Measurements from ENCODE around the gene GPR31.
"Not testable (repeated sequence)": the region's sequence is repeated elsewhere in the genome, so short reads cannot be mapped to it uniquely, and the experiment has no call there.

GRCh38 chr6:167177271-167177670 is 19.5 kb upstream of the GPR31 start:
- TF ChIP-seq, protein P1, sequence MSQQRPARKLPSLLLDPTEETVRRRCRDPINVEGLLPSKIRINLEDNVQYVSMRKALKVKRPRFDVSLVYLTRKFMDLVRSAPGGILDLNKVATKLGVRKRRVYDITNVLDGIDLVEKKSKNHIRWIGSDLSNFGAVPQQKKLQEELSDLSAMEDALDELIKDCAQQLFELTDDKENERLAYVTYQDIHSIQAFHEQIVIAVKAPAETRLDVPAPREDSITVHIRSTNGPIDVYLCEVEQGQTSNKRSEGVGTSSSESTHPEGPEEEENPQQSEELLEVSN (IDR thresholded peaks at IDR 0.05; ENCODE audit: borderline replicate concordance, low read depth): not testable (repeated sequence)
- not testable (repeated sequence) for TF ChIP-seq MAX (IDR thresholded peaks at IDR 0.05); GATA3 (IDR thresholded peaks at IDR 0.05; ENCODE audit: borderline replicate concordance); CTCF (IDR thresholded peaks at IDR 0.05); POLR2A (IDR thresholded peaks at IDR 0.05; ENCODE audit: low read length); MYC (IDR thresholded peaks at IDR 0.05; ENCODE audit: borderline replicate concordance, low read length); CHD4 (IDR thresholded peaks at IDR 0.05; ENCODE audit: borderline replicate concordance); BHLHE40 (IDR thresholded peaks at IDR 0.05; ENCODE audit: low read depth, low read length)

Data from A549 (cell line).